HG03135 (cell line): ENCODE measurements around the gene TBX20.
"Not testable (repeated sequence)": the region's sequence is repeated elsewhere in the genome, so short reads cannot be mapped to it uniquely, and the experiment has no call there.

Experiments
- ATAC-seq: cut with Tn5 transposase; IDR thresholded peaks from one replicate; pipeline ENCODE4 v1.9.1; 2021; ENCODE audit warnings: mild to moderate bottlenecking, moderate library complexity; ENCODE audit not compliant: unreplicated experiment

The TBX20 gene

DNA sequence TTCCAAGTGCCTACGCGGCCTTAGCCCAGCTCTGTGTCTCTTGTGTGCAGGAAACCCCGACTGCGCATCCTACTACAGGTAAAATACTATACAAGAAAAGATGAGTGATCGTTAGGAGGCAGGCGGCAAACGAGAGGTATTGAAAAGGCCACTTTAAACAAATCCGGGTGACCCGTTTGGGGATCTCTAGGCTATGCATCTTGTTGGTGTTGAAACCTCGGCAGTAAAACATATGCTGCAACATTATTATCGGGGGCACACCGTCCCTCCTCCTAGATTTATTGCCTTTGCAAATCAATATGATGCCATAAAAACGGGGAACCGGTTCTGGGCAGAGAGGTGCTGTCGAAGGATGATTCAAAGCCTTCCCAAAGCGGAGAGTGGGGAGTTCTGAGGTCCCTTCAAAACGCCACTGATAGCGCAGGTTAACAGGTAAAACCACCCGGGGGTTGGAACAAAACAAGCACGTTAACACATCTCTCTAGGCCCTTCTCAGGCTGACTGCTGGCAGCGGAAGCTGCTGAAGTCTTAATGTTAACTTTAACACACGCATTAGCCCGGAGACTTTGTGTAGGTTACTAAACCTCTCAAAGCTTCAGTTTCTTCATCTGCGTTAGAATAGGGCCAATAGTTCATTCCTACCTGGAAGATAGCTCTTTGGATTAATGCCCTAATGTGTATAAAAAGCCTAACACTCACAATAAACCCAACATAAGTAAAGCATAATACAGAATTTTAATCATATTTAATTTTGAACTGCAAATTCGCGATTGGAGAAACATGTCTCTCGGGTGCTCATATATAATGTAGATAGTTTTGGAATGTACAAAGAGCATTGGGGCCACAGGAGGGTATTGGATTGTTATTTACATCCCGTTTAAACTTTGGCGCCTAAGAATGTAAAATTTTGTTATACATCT is 2.6 kb upstream of the TBX20 start:
- ATAC-seq = no peak

DNA sequence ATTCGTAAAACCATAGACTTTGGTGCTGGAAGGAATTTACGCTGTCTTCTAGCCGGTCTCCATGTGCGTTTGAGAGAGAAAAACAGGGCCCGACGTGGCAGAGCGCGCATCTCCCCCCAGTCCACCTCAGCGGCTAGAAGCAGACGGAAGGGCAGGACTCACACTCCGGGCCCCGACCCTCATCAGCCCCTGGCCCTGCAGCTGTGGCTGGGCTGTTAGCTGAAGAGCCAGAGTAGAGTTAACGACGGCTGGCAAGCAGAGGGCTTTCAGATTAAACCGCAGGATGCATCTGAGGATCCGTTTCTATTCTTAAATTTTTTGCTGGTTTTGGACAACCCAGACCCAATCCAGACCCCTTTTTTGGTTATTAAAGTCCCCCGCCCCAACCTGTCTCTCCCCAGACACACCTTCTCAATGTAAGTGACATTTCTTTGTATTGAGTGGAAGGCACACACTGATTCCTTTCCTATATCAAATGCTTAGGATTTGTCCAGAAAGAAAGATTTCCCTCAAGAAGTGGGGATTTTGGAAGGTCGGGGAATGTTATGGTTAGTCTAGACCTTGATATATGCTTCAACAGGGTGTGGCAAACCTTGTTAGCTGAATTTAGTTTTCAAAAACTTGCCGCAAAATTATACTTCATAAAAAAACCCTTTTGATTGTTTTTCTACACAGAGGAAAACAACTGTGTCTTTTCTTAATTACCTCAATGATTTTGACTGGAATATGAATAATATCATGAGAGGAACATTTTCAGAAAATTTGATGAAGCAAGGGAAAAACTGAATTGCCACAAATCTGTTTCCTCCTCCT is 1.7 kb upstream of the TBX20 start:
- ATAC-seq = no peak

- ATAC-seq = no peak
Observed at GRCh38 chr7:35254496-35255442, 869 bp upstream of the TBX20 start.

DNA sequence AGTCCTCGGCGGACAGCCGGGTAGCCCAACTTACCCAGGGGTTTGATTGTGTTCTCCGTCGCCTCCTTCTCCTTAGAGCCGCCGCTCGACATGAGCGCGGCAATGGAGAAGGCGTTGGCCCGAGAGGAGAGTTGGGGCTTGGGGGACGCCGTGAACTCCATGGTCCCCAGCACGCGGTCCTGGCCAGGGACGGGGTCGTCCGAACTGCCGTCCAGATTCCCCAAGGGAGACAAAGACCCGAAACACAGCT is 515 bp downstream of the TBX20 start:
- no peak for ATAC-seq

- ATAC-seq = no peak
Observed at GRCh38 chr7:35252612-35253459, 1.1 kb downstream of the TBX20 start.

DNA sequence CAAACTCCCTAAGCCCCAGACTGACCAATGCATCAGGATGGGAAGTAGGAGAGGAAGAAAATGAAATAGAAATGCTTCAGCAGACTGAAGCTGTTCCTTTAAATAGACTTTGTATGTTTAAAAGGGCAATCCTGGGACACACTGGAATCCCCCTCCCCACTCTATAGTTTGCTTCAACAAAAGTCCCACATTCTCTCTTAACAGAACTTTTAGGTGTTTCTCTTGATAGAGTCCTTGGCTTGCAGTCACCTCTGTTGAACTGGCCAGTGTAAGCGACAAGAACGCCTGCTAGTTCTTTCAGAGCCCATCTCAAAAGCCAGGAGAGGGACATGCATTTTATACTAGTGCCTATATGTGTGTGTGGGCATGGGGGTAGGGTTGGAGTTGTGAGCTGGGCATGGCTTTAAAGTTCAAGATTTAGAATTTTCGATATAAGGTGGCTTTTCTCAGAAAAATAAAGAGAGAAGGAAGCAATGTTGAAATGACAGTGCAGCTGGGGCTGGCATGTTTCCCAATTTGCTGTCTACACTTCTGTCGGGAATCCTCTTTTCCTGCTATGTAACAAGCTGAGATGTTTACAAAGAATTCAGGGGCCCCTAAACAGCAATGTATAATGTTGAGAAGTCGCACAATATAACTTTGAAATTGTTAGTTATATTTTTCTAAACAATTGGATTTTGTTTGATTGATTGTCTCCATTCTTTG is 2.1 kb downstream of the TBX20 start:
- no peak for ATAC-seq

GRCh38 chr7:35250941-35251340 is 3.0 kb downstream of the TBX20 start:
- ATAC-seq = no peak

GRCh38 chr7:35250452-35250851 is 3.4 kb downstream of the TBX20 start:
- no peak for ATAC-seq

DNA sequence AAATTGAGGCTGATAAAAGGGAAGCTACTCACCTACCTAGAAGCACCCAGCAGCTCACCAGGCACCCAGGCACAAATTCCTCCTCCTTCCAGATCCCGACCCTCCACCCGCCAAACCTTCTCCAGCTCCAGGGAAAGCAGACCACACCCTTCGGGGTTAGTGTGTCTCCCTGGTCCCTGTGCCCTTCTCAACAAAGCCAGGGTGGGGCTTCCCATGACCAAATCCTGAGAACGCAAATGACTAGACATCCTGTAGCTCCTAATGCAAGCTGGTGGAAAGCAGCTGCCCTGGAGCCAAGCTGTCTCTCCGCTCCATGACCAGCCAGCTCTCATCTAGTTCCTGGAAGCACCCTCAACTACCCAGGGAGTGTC is 4.4 kb downstream of the TBX20 start:
- ATAC-seq = no peak

GRCh38 chr7:35248576-35249536 is 5.0 kb downstream of the TBX20 start:
- ATAC-seq = no peak

GRCh38 chr7:35246819-35247218 is 7.1 kb downstream of the TBX20 start:
- no peak for ATAC-seq

- no peak for ATAC-seq
Observed at GRCh38 chr7:35241884-35242283, 12.0 kb downstream of the TBX20 start.

DNA sequence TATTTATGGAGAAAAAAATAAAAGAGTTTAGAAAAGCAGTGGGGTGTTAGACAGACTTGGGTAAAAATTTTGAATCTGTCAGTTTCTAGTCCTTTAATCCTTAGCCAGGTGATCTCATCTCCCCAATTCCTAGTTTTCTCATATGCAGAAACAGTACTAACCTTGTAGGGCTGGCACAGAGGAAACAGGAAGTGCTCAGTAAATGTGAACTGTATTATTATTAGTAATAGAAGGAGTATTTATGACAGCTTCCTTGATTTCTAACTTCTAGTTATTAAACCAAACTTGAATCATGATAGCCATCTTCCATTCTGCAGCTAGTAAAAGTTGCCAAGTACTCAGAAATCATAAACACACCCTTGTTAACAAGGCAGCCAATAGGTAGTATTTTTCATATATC is 12.5 kb downstream of the TBX20 start:
- no peak for ATAC-seq

GRCh38 chr7:35241008-35241407 is 12.9 kb downstream of the TBX20 start:
- ATAC-seq = not testable (repeated sequence)

- ATAC-seq = not testable (repeated sequence)
Observed at GRCh38 chr7:35238456-35238855, 15.4 kb downstream of the TBX20 start.

DNA sequence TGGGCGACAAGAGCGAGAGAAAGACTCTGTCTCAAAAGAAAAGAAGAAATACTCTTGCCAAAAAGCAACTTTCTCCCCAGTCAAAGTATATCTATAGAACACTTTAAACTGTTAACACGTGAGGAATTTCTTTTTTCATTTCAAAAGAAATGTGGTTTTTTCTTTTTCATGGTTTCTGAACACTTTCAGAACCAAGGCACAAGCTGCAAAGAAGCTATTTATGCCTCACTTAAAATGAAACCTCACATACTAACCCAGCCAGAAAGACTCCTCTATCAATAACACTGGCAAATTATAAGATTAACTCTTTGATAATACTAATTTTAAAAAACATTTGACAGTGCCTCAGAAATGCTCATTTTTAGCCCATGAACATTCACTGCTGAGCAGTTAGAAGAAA is 20.9 kb downstream of the TBX20 start:
- ATAC-seq = no peak

GRCh38 chr7:35231221-35231620 is 22.7 kb downstream of the TBX20 start:
- ATAC-seq = not testable (repeated sequence)

DNA sequence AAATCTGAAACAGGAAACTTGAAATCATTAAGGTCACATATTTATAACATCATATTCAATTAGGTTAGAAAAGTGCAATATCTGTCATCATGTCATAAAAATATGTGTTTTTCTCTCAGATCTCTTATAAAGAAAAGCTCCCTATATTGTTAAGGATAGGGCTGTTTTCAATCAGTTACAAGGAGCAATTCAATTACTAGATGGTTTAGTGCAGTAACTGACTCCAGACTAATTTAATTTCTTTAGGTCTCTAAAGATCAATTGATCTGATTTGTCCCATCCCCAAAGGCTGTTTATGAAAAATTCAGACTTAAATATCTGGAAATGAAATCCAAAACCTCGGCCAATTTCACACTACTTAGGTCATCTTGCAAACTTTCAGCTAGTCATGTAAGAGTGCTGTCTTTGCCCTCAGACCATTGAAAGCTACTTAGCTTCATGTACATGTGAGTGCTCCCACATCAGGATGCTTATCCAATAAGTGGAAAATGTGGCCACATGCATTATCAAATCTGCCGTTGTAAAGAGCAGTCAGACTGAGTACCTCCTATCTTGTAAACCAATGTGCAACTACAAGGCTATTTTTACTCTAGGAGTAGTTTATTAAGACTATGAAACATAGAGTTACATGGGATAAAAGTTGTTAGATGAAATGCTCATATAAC is 24.7 kb downstream of the TBX20 start:
- not testable (repeated sequence) for ATAC-seq
